Aorta (tissue), 5 donors: Measurements from ENCODE around the gene IGF1R. TPM values are rescaled to one million over a fixed set of nuclear protein-coding genes. Genes with fewer than 3 reads are reported as not detected.

Source experiments
- ATAC-seq: fragments of 200-7000 bp; cut with Tn5 transposase; one replicate; pipeline ENCODE4 v1.9.1; 2022; ENCODE audit warnings: moderate library complexity; ENCODE audit not compliant: low FRiP score
- DNase-seq, 2 donors: peaks; one replicate each; pipeline ENCODE4 v3.0.0-alpha.2; 2020
- H3K27ac ChIP-seq, 2 donors: one replicate each; pipeline ENCODE4 v1.5.1; 2013; ENCODE audit warnings: low read length in 2 of 2, mild to moderate bottlenecking in 2 of 2, moderate library complexity in 2 of 2, control low read depth in 1 of 2, inconsistent platforms in 1 of 2, low read depth in 1 of 2
- H3K27me3 ChIP-seq, 2 donors: one replicate each; pipeline ENCODE4 v1.6.1; 2013; ENCODE audit warnings: control low read depth in 1 of 2, low read length in 1 of 2, mild to moderate bottlenecking in 1 of 2, moderate library complexity in 1 of 2; ENCODE audit not compliant: insufficient read depth in 2 of 2, control insufficient read depth in 1 of 2
- H3K36me3 ChIP-seq, 2 donors: one replicate each; pipeline ENCODE4 v1.6.1; 2013; ENCODE audit warnings: control low read depth in 1 of 2, low read length in 1 of 2, mild to moderate bottlenecking in 1 of 2; ENCODE audit not compliant: insufficient read depth in 2 of 2, control insufficient read depth in 1 of 2
- H3K4me1 ChIP-seq, 2 donors: one replicate each; pipeline ENCODE4 v1.6.1; 2013; ENCODE audit warnings: low read length in 2 of 2, control low read depth in 1 of 2, mild to moderate bottlenecking in 1 of 2, moderate library complexity in 1 of 2; ENCODE audit not compliant: insufficient read depth in 2 of 2, control insufficient read depth in 1 of 2
- H3K4me3 ChIP-seq, 2 donors: one replicate each; pipeline ENCODE4 v1.5.1; 2013; ENCODE audit warnings: low read length in 2 of 2, control low read depth in 1 of 2, mild to moderate bottlenecking in 1 of 2
- H3K9me3 ChIP-seq: one replicate; pipeline ENCODE4 v1.6.1; 2013; ENCODE audit warnings: mild to moderate bottlenecking, low read length; ENCODE audit not compliant: control insufficient read depth
- WGBS, 2 donors: extraction: QIAGEN DNeasy Blood & Tissue Kit; methylation state at CpG; one replicate each; pipeline ENCODE4 v1.1.7; 2013; 5-methylcytosine and 5-hydroxymethylcytosine counted together
- intact Hi-C, 2 donors: fragments of 100-400 bp; cut with DNase I; formaldehyde crosslinking; loops; one replicate each; pipeline versions ENCODE4 v1.14.2 to v1.15.0; 2022
- polyA plus RNA-seq, 2 donors: library from polyadenylated mRNA; stranded (reverse); fragments of 200-250 nt; gene quantifications; one replicate each; pipeline ENCODE4 v1.2.3, GENCODE V29; 2013
- total RNA-seq, 2 donors: library from RNA; stranded (reverse); fragmentation: NEBNext Ultra II Directional; extraction: Animal tissue kit (Norgen Biotek cat#: 25700); gene quantifications; one replicate each; pipeline ENCODE4 v1.2.1, GENCODE V29; 2021
- donor health status: healthy with polysubstance abuse.
- donor health status: Bipolar disorder and iron deficiency.
- donor health status: DM: no; HTN: no; CAD: no.
- donor health status: DM: no; HTN: no; CAD: no.
- donor health status: DM: yes; HTN: yes; CAD: no.

IGF1R gene
- total and polyA plus RNA-seq, 4 donors: 7.5 to 137 (median 50.7) TPM

DNA sequence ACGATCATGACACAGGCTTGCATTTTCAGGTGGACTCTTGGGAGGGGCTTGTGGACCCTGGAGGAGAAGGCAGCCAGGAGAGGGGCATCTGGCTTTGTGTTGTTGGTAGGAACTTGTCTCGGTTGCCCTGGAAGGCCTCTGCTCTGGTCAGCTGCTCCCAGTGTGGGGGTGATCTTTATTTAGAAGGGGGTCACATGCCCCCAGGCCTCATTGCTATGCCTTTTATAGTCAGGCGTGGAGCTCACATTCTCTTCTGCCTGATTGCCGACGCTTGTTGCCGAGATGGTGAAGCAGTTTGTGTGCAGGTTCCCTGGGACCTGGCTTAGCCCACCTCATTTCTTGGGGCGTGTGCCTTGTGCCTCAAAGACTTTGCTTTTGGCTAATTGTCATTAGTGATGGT lies 66.6 kb downstream of the IGF1R start:
- intact Hi-C loops: no loop called here
- DNase-seq: no peak
- 19 to 20% methylated on average over 7 of the region's 7 CpGs for WGBS, 2 donors
- no peaks in the 10 kb centered on the region for H3K9me3 ChIP-seq
- peaks cover 0 to 9% of the 10 kb centered on the region in 2 donors for H3K4me1 ChIP-seq
- ATAC-seq: peak; percentile 62
- no peaks in the 10 kb centered on the region for H3K27me3 ChIP-seq
- no peak overlapping the region for H3K4me3 ChIP-seq
- peak overlapping the region in 1 of 2 donors; percentile 72 for H3K27ac ChIP-seq
- H3K36me3 ChIP-seq: no peaks in the 10 kb centered on the region

DNA sequence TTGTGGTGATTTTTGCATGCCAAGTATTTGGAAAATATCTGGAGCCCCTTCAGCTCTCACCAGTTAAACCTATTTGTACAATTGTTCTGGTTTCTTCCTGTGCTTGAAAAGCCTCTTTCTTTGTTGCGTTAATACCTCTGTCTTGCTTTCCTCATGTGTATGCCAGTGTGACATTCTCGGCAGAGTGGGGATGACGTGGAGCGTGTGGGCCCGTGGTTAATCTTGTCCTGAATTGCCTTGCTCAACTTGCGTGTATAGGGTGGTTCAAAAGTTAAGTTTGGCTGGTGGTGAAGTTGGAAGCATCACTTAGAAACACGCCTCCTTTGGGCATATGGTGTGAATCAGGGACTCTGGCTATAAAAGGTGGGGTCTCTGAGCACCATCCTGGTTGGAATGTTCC lies 67.1 kb downstream of the IGF1R start:
- DNase-seq: no peak
- Histone ChIP-seq H3K9me3 (no peaks in the 10 kb centered on the region), H3K4me3 (no peak overlapping the region), H3K27me3 (no peaks in the 10 kb centered on the region), H3K36me3 (no peaks in the 10 kb centered on the region), H3K4me1 (peaks cover under 1 to 13% of the 10 kb centered on the region in 2 donors), H3K27ac (peak overlapping the region in 1 of 2 donors; percentile 2)
- intact Hi-C loops: no loop called here
- peak; percentile 3 for ATAC-seq
- WGBS, 2 donors: 21 to 25% methylated on average over 7 of the region's 7 CpGs

DNA sequence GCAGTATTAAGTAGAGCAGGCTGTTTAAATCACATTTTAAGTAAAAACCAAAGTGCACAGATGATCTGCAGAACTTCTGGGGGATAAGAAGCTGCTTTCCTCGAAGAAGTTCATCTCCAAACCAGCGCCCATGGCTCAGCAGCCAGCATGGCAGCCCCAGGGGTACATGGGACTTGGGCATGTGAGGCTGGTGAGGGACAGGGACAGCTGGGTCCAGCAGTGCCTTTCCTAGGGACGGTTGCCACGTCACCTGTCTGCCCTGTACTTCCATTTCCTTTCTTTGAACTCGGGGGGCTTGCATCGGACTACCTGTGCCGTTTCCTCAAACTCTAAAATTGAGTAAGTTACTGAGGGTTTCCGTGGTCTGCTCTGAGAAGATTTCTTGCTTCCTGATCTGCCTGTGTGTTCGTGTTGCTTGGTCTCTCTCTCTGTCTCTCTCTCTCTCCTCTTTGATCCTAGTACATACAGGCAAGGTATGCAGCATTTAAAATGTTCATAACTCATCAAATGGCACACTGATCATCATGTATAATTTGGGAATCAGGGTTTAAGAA lies 67.6 kb downstream of the IGF1R start:
- no peaks in the 10 kb centered on the region for H3K27me3 ChIP-seq
- H3K4me1 ChIP-seq: peaks cover 2 to 17% of the 10 kb centered on the region in 2 donors
- H3K4me3 ChIP-seq: no peak overlapping the region
- WGBS, 2 donors: 81 to 86% methylated on average over 9 of the region's 9 CpGs
- intact Hi-C loops: no loop called here
- no peaks in the 10 kb centered on the region for H3K36me3 ChIP-seq
- ATAC-seq (no peak), DNase-seq (no peak)
- H3K9me3 ChIP-seq: no peaks in the 10 kb centered on the region
- peak overlapping the region in 1 of 2 donors; percentile 32 for H3K27ac ChIP-seq

DNA sequence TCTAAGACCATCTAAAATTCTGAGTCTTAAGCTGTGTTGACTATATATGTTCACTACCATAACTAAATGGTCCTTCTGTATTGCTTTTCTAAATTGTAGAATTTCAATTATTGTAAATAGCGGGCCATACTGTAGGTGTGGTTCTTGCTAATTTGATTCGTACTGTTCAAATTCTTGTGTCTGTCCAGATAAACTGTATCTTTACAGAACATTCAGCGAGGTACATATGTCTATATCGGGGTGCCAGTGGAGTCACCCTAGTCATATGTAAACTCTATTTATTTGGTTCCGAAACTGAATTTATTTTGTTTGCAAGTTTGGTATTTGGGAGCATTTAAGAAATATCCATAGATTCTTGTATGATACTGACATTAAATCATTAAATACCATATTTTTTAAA lies 69.0 kb downstream of the IGF1R start:
- WGBS, 2 donors: 97 to 98% methylated on average over 5 of the region's 5 CpGs
- Histone ChIP-seq H3K36me3 (no peaks in the 10 kb centered on the region), H3K27ac (no peak overlapping the region), H3K27me3 (no peaks in the 10 kb centered on the region), H3K4me3 (no peak overlapping the region), H3K9me3 (no peaks in the 10 kb centered on the region), H3K4me1 (peaks cover 2 to 20% of the 10 kb centered on the region in 2 donors)
- ATAC-seq: no peak
- intact Hi-C loops: no loop called here
- no peak for DNase-seq

DNA sequence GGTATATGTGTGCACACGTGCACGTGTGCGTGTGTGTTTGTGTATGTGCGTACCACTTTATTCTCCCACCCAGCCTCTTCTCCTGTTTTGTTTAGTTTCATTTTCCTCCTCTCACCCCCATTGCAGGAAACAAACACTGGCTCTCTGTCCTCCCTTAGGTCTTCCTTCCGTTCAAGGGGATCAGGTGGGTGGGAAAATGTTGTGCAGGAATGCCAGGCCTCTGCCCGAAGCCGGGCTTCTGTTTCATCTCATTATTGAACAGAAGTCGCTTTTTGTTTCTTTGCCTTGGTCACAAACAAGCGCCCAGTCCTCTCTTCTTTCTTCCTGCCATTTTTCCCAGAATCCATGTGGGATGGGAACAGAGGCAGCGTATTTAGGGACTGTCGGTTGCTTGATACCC lies 69.6 kb downstream of the IGF1R start:
- no peak overlapping the region for H3K4me3 ChIP-seq
- peak overlapping the region in 1 of 2 donors; percentile 19 for H3K27ac ChIP-seq
- H3K27me3 ChIP-seq: no peaks in the 10 kb centered on the region
- ATAC-seq (no peak), DNase-seq (no peak)
- H3K4me1 ChIP-seq: peaks cover 8 to 20% of the 10 kb centered on the region in 2 donors
- H3K36me3 ChIP-seq: no peaks in the 10 kb centered on the region
- 90 to 92% methylated on average over 11 of the region's 11 CpGs for WGBS, 2 donors
- no peaks in the 10 kb centered on the region for H3K9me3 ChIP-seq
- intact Hi-C loops: no loop called here

DNA sequence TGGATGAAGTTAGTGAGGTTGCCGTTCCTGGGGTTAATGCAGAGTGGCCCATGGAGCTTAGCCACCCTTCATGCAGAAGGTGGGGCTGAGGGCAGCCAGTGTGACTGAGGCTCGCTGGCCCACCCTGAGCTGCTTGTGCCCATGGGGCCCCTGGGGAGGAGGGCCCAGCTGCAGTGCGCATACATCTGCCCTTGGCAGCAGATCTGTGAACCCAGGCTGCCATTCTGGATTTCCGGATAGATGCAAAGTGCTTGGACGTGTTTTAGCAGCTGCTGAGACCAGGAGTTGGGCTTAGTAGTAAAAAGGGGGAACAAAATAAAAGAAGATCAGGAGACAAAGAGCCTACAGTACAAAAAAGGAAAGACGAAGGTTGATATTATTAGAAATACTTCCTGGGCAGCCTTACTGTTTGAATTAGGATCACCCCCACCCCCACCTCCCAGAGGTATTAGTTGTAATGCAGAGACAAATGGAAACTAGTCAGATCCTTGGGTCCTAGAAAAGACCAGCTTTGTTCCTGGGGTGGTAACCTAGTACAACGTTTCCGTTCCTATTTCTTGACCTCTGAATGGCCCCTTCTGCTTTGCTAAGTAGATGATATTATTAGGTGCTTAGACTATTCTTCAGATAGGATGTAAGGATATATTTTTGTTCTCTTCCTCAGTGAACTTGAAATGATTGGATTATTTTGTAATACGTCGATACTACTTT lies 70.2 kb downstream of the IGF1R start:
- Histone ChIP-seq H3K27me3 (no peaks in the 10 kb centered on the region), H3K4me1 (peaks cover 8 to 18% of the 10 kb centered on the region in 2 donors), H3K9me3 (no peaks in the 10 kb centered on the region), H3K27ac (peak overlapping the region in 1 of 2 donors; percentile 19), H3K4me3 (no peak overlapping the region), H3K36me3 (no peaks in the 10 kb centered on the region)
- DNase-seq (no peak), ATAC-seq (no peak)
- 16 to 22% methylated on average over 10 of the region's 10 CpGs for WGBS, 2 donors
- intact Hi-C loops: no loop called here

DNA sequence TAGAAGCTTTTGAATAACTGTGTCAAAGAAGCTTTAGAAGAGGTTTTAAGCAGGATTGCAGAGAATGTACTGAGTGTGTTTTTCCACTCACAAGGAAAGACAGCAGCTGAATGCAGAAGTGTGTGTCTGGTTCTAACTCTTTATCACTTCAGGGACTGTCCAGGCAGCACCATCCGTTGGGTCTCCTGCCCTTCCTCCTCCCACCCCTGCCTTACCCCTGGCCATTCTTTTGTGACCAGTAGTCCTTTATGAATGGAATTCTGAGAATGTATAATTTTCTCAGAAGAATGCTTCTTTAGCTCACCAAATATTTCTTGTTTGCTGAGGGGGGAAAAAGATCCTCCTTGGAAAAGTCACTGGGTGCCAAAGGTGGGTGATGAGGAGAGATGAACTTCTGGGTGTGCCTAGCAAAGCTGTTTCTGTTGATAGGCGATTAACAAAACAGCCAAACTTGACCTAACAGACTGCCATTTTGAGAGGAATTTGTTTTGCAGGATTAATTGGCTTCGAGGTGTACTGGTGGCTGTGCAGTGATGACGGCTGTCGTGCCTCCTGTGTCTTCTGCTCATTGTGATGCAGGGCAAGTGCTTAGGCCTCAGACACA lies 70.9 kb downstream of the IGF1R start:
- Histone ChIP-seq H3K27ac (peak overlapping the region in 1 of 2 donors; percentile 18), H3K4me1 (peaks cover 8 to 13% of the 10 kb centered on the region in 2 donors)

DNA sequence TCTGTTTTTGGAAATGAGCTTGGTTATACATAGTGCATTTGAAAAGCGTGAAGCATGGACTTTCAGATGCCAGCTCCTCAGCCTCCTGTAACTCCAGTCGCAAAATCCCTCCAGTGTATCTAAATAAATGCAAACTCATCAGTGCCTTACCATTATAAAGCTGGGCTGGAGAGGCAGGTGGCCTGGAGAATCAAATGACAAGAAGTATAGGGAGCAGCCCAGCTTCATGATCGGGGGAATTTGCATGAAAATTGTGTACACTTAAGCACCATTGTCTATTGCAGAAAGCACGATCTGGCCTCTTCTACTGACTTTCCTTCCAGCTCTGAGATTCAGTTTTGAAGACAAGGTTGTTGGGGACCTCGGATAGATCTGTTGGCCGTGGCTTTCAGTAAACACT lies 71.7 kb downstream of the IGF1R start:
- no peak overlapping the region for H3K4me3 ChIP-seq
- no peak for ATAC-seq
- H3K27me3 ChIP-seq: no peaks in the 10 kb centered on the region
- H3K36me3 ChIP-seq: no peaks in the 10 kb centered on the region
- no peaks in the 10 kb centered on the region for H3K9me3 ChIP-seq
- intact Hi-C loops: no loop called here
- peaks cover 8 to 11% of the 10 kb centered on the region in 2 donors for H3K4me1 ChIP-seq
- no peak for DNase-seq
- WGBS, 2 donors: 67 to 71% methylated on average over 6 of the region's 6 CpGs
- peak overlapping the region in 1 of 2 donors; percentile 25 for H3K27ac ChIP-seq

More for the DNA sequence above, 70.9 kb downstream of the IGF1R start:
- Histone ChIP-seq H3K9me3 (no peaks in the 10 kb centered on the region), H3K27me3 (no peaks in the 10 kb centered on the region), H3K36me3 (no peaks in the 10 kb centered on the region), H3K4me3 (no peak overlapping the region)
- ATAC-seq (no peak), DNase-seq (no peak)
- WGBS, 2 donors: 61 to 62% methylated on average over 5 of the region's 5 CpGs
- intact Hi-C loops: no loop called here
